SH-SY5Y (cell line): Measurements from ENCODE around the gene MATCAP1.

Experiments used
- GATA2 ChIP-seq: IDR thresholded peaks from 2 replicates; pipeline ENCODE4 v1.6.1; 2011; ENCODE audit warnings: mild to moderate bottlenecking, low read depth, low read length
- GATA3 ChIP-seq: IDR thresholded peaks from 2 replicates; pipeline ENCODE4 v1.6.1; 2011; ENCODE audit warnings: low read depth, mild to moderate bottlenecking, low read length, moderate library complexity

GRCh38 chr16:67191995-67192681 lies 8.4 kb upstream of the MATCAP1 start, which contains the start of gene E2F4:
- TF ChIP-seq GATA2 (no peak), GATA3 (no peak)
